ENCODE results near the gene EFNA5.

- no peak for TF ChIP-seq EZH2phosphoT487 (IDR thresholded peaks at IDR 0.05; ENCODE audit: borderline replicate concordance)
- TF ChIP-seq CTCF (IDR thresholded peaks at IDR 0.05 in 2 of 3, conservative IDR thresholded peaks at IDR 0.05 in 1 of 3; ENCODE audit: borderline replicate concordance in 1 of 3, insufficient read depth in 1 of 3, low read depth in 2 of 3, low read length in 2 of 3), result no peak
- TF ChIP-seq POLR2A (IDR thresholded peaks at IDR 0.05; ENCODE audit: borderline replicate concordance, extremely low read depth, insufficient read depth, insufficient read length), result no peak
- TF ChIP-seq MAX (IDR thresholded peaks at IDR 0.05), result peak; percentile 88
- TF ChIP-seq ZNF274 (IDR thresholded peaks at IDR 0.05; ENCODE audit: low read depth, low read length), result no peak
- TF ChIP-seq CEBPB (IDR thresholded peaks at IDR 0.05; ENCODE audit: low read depth), result no peak
Measured at GRCh38 chr5:107670087-107670931, 428 bp downstream of the EFNA5 start.
